ENCODE measurements around the gene CLEC2L. TPM values are rescaled to one million over a fixed set of nuclear protein-coding genes. Genes with fewer than 3 reads are reported as not detected.

Gene CLEC2L
- total and polyA plus RNA-seq, 2 experiments from 2014 or later, result not detected

DNA sequence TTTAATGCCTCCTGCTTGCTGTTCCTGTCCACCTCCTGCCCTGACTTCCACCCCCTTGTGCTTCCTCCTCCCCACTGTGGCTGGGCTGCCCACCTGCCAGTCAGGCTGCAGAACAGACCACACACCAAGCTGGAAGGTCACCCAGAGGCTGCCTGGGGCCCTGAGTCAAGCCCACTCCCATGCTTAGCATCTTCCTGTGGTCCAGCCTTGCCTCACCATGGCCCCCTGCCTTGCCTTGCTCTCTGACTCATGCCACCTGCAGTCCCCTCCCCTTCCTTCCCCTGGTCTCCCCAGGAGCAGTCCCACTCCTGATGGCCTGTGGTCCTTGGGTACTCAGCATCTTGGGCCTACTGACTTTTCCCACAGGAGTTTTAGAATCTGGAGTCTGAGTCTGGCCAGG, 2.3 kb downstream of the CLEC2L start (continued):
- TF ChIP-seq, protein P1, sequence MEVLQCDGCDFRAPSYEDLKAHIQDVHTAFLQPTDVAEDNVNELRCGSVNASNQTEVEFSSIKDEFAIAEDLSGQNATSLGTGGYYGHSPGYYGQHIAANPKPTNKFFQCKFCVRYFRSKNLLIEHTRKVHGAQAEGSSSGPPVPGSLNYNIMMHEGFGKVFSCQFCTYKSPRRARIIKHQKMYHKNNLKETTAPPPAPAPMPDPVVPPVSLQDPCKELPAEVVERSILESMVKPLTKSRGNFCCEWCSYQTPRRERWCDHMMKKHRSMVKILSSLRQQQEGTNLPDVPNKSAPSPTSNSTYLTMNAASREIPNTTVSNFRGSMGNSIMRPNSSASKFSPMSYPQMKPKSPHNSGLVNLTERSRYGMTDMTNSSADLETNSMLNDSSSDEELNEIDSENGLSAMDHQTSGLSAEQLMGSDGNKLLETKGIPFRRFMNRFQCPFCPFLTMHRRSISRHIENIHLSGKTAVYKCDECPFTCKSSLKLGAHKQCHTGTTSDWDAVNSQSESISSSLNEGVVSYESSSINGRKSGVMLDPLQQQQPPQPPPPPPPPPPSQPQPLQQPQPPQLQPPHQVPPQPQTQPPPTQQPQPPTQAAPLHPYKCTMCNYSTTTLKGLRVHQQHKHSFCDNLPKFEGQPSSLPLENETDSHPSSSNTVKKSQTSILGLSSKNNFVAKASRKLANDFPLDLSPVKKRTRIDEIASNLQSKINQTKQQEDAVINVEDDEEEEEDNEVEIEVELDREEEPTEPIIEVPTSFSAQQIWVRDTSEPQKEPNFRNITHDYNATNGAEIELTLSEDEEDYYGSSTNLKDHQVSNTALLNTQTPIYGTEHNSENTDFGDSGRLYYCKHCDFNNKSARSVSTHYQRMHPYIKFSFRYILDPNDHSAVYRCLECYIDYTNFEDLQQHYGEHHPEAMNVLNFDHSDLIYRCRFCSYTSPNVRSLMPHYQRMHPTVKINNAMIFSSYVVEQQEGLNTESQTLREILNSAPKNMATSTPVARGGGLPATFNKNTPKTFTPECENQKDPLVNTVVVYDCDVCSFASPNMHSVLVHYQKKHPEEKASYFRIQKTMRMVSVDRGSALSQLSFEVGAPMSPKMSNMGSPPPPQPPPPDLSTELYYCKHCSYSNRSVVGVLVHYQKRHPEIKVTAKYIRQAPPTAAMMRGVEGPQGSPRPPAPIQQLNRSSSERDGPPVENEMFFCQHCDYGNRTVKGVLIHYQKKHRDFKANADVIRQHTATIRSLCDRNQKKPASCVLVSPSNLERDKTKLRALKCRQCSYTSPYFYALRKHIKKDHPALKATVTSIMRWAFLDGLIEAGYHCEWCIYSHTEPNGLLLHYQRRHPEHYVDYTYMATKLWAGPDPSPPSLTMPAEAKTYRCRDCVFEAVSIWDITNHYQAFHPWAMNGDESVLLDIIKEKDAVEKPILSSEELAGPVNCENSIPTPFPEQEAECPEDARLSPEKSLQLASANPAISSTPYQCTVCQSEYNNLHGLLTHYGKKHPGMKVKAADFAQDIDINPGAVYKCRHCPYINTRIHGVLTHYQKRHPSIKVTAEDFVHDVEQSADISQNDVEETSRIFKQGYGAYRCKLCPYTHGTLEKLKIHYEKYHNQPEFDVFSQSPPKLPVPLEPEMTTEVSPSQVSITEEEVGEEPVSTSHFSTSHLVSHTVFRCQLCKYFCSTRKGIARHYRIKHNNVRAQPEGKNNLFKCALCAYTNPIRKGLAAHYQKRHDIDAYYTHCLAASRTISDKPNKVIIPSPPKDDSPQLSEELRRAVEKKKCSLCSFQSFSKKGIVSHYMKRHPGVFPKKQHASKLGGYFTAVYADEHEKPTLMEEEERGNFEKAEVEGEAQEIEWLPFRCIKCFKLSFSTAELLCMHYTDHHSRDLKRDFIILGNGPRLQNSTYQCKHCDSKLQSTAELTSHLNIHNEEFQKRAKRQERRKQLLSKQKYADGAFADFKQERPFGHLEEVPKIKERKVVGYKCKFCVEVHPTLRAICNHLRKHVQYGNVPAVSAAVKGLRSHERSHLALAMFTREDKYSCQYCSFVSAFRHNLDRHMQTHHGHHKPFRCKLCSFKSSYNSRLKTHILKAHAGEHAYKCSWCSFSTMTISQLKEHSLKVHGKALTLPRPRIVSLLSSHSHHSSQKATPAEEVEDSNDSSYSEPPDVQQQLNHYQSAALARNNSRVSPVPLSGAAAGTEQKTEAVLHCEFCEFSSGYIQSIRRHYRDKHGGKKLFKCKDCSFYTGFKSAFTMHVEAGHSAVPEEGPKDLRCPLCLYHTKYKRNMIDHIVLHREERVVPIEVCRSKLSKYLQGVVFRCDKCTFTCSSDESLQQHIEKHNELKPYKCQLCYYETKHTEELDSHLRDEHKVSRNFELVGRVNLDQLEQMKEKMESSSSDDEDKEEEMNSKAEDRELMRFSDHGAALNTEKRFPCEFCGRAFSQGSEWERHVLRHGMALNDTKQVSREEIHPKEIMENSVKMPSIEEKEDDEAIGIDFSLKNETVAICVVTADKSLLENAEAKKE (CRISPR knock-in tag; IDR thresholded peaks at IDR 0.05), result no peak
- TF ChIP-seq, protein P2, sequence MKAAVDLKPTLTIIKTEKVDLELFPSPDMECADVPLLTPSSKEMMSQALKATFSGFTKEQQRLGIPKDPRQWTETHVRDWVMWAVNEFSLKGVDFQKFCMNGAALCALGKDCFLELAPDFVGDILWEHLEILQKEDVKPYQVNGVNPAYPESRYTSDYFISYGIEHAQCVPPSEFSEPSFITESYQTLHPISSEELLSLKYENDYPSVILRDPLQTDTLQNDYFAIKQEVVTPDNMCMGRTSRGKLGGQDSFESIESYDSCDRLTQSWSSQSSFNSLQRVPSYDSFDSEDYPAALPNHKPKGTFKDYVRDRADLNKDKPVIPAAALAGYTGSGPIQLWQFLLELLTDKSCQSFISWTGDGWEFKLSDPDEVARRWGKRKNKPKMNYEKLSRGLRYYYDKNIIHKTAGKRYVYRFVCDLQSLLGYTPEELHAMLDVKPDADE (IDR thresholded peaks at IDR 0.05), result no peak
- TF ChIP-seq CREB1 (CRISPR knock-in tag; IDR thresholded peaks at IDR 0.05; ENCODE audit: low read depth) (no peak), POLR2AphosphoS5 (IDR thresholded peaks at IDR 0.05; ENCODE audit: low read depth) (no peak), EZH2 (IDR thresholded peaks at IDR 0.05; ENCODE audit: low read depth, unreplicated experiment) (no peak)

DNA sequence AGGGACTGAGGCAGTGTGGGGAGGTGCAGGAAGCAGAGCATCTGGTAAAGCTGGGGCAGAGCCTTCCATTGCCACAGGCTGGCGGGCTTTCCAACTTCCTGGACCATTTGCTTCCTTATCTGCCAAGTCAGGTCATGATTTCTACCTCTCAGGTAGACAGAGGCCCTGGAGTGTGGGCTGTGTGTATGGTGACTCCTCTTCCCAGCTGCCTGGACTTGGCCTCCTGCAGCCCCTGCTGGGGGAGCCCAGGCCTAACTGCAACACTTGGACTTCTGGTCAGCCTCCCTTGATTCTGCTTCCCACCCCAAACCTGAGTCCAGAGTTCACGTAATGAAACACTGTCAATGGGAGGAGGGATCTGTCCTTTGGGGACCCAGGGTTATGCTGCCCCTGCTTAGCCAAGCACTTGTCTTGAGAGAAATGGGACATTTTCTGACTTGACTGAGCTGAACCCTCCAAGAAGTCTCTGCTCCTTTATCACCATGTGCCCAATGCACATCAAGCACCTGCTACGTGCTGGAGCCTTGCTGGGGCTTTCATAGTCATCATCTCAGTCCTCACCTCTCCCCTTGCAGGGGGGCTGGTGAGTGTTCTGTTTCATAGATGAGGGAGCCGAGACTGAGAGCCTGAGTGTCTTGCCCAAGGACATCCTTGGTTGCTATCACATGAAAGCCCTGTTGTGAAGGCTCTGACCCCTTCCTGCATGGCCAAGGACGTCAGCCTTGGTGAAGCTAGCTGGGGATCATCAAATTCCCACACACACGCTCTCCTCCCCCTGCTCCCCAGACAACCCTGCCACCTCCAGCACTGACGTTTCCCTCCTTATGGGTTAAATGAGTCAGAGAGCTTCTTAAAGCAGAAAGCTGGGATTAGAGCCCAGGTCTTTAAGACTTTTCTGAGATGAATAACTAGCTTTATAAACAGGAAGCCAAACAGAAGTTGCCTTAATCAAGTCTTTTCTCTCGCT, 3.4 kb downstream of the CLEC2L start:
- no peak for ATAC-seq

More for the DNA sequence above, 3.4 kb downstream of the CLEC2L start:
- Mint-ChIP-seq H3K36me3 (ENCODE audit: low read depth) (peaks cover 3% of the 10 kb centered on the region; the same call in 2 of the 3 replicates), H3K4me3 (no peak overlapping the region), H3K4me1 (peaks cover 4% of the 10 kb centered on the region; the same call in 2 of the 3 replicates), H3K27me3 (ENCODE audit: insufficient read depth, low read depth, poor library complexity) (peaks cover 38% of the 10 kb centered on the region), H3K9me3 (no peaks in the 10 kb centered on the region; the same call in 2 of the 3 replicates), H3K27ac (no peak overlapping the region)
- no peak overlapping the region for H3K4me3 ChIP-seq
- no peak for DNase-seq (ENCODE audit: low spot score)
- H3K9me2 ChIP-seq (ENCODE audit: insufficient read depth), result 0 out of 2 replicates have a peak, but pooled peaks cover under 1% of the 10 kb centered on the region
- H3K4me1 ChIP-seq (ENCODE audit: insufficient read depth), result peaks cover 7% of the 10 kb centered on the region; the same call in 1 of the 2 replicates
- no peak overlapping the region for H2AFZ ChIP-seq
- H3K79me2 ChIP-seq (replicated peaks; ENCODE audit: insufficient read depth), result no peaks in the 10 kb centered on the region
- peaks cover 33% of the 10 kb centered on the region for H3K27me3 ChIP-seq (ENCODE audit: insufficient read depth)
- no peak overlapping the region for H3K4me2 ChIP-seq
- H3K27ac ChIP-seq (ENCODE audit: low read depth), result no peak overlapping the region
- TF ChIP-seq, protein P3, sequence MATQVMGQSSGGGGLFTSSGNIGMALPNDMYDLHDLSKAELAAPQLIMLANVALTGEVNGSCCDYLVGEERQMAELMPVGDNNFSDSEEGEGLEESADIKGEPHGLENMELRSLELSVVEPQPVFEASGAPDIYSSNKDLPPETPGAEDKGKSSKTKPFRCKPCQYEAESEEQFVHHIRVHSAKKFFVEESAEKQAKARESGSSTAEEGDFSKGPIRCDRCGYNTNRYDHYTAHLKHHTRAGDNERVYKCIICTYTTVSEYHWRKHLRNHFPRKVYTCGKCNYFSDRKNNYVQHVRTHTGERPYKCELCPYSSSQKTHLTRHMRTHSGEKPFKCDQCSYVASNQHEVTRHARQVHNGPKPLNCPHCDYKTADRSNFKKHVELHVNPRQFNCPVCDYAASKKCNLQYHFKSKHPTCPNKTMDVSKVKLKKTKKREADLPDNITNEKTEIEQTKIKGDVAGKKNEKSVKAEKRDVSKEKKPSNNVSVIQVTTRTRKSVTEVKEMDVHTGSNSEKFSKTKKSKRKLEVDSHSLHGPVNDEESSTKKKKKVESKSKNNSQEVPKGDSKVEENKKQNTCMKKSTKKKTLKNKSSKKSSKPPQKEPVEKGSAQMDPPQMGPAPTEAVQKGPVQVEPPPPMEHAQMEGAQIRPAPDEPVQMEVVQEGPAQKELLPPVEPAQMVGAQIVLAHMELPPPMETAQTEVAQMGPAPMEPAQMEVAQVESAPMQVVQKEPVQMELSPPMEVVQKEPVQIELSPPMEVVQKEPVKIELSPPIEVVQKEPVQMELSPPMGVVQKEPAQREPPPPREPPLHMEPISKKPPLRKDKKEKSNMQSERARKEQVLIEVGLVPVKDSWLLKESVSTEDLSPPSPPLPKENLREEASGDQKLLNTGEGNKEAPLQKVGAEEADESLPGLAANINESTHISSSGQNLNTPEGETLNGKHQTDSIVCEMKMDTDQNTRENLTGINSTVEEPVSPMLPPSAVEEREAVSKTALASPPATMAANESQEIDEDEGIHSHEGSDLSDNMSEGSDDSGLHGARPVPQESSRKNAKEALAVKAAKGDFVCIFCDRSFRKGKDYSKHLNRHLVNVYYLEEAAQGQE (IDR thresholded peaks at IDR 0.05; ENCODE audit: unreplicated experiment), result no peak
- TF ChIP-seq STAT1 (IDR thresholded peaks at IDR 0.05; ENCODE audit: unreplicated experiment), result no peak
- no peak for TF ChIP-seq NANOG (IDR thresholded peaks at IDR 0.05; ENCODE audit: borderline replicate concordance)
- no peak for TF ChIP-seq CREB1 (CRISPR knock-in tag; IDR thresholded peaks at IDR 0.05; ENCODE audit: low read depth)
- no peaks in the 10 kb centered on the region for H3F3A ChIP-seq (replicated peaks; ENCODE audit: low read depth)
- no peaks in the 10 kb centered on the region for H4K20me1 ChIP-seq (replicated peaks; ENCODE audit: insufficient read depth)
- no peaks in the 10 kb centered on the region for H3K36me3 ChIP-seq (ENCODE audit: insufficient read depth)

Measured in GM23338 (cell line).